HG02798 (cell line): ENCODE measurements around the gene SPATA2L.

Source experiments
- ATAC-seq: cut with Tn5 transposase; IDR thresholded peaks from one replicate; pipeline ENCODE4 v1.9.1; 2021; ENCODE audit warnings: mild to moderate bottlenecking; ENCODE audit not compliant: unreplicated experiment, poor library complexity

Gene SPATA2L

GRCh38 chr16:89661215-89661614 lies 40.3 kb downstream of the SPATA2L start:
- ATAC-seq: no peak

DNA sequence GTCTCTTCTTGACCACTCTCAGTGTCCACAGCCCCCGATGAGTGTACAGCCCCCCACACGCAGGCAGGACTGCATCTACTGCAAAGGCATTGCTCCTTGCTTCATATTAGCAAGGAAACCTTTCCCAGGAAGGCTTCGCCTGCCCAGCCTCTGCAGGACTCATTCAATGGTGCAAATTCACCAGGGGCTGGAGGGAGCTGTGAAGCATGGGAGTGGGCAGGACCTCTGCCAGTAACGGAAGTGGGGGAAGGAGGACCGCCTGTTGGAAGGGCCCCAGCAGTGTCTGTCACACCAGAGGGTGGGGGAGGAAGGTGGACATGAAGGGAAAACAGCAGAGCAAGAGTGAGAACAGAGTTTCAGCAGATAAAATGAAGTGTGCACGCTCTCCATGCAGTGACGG lies 41.4 kb downstream of the SPATA2L start:
- ATAC-seq: no peak

DNA sequence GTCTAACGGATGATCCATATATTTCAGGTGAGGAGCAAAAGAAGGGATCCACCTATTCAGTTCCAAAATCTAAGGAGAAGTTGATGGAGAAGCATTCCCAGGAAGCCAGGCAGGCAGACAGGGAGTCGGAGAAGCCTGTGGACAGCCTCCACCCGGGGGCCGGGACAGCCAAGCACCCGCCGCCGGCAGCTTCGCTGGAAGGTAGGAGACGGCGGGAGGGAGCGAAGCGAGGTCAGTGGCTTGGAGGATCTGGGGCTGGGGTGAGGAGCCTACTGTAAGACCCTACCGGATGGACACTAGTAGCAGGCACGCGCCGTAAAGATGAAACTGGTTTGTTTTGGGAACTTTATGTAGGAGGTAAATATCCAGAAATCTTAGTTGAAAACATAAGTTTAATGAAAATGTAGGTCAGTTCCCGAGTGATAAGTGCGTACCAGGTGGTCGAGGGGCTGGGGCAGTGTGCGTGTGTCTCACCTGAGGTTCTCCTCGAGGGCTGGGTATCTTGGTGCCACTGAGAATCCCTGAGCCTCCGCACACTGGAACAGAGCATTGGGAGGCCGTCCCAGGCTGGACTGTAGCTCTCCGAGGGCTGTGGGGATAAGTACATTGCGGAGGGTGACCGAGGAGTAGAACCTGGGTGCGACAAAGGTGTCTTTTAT lies 43.2 kb downstream of the SPATA2L start:
- ATAC-seq: no peak

GRCh38 chr16:89657442-89658220 lies 43.9 kb downstream of the SPATA2L start, which contains the start of the genes CHMP1A and SPATA33:
Gene CHMP1A (minus strand): TSS chr16:89657708. CDS start chr16:89657588, 120 bp downstream.
Gene SPATA33 (plus strand): TSS chr16:89657836. CDS start chr16:89657912, 76 bp downstream.
- ATAC-seq: peak; percentile 94

DNA sequence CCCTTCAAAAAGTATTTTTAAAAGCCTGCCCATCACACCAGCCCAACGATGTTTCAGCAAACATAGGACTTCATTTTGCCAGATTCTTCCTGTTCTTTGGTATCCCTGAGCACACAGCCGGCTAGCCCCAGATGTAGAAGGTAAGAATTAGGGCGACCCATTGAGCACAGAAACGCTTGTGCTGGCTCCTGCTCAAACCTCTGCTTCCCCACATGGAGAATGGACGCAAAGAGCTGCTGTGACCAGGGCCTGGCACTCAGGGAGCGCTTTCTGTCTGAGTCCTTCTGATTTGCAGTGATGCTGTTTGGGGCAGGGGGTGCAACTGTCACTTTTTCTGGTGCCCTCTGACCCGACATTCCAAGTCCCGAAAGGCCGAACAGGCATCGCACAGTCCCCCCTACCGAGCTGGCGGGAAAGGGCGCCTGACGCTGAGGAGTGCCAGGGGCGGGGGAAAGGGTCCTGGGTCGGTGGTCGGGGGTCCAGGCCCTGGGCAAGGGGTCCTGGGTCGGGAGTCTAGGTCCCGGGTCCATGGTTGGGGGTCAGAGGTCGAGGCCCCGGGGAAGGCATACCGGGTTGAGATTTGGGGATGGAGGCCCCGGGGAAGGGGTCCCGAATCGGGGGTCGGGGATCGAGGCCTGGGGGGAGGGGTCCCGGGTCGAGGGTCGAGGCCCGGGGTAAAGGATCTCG lies 44.9 kb downstream of the SPATA2L start:
- ATAC-seq: no peak

DNA sequence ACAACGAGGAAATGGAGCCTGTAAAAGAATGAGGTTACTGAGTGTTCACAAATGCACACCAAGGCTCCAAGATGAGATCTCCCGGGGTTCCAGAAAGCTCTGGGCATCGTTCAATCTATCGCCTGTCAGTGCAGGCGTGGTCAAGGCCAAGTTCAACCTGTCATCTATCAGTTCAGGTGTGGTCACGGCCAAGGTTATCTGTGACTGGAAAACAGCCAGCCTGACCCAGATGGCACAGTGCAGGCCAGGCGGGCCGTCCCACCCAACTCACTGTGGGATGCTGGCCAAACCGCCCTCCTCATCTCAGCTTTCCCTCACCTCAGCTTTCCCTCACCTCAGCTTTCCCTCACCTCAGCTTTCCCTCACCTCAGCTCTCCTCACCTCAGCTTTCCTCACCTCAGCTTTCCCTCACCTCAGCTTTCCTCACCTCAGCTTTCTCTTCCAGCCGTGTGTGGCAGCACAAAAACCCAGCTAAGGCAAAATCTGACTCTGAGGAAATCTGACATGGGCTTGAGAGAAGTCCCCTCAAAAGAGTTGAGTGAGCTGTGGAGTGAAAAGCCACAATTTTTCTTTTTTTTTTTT lies 46.4 kb downstream of the SPATA2L start:
- ATAC-seq: no peak

DNA sequence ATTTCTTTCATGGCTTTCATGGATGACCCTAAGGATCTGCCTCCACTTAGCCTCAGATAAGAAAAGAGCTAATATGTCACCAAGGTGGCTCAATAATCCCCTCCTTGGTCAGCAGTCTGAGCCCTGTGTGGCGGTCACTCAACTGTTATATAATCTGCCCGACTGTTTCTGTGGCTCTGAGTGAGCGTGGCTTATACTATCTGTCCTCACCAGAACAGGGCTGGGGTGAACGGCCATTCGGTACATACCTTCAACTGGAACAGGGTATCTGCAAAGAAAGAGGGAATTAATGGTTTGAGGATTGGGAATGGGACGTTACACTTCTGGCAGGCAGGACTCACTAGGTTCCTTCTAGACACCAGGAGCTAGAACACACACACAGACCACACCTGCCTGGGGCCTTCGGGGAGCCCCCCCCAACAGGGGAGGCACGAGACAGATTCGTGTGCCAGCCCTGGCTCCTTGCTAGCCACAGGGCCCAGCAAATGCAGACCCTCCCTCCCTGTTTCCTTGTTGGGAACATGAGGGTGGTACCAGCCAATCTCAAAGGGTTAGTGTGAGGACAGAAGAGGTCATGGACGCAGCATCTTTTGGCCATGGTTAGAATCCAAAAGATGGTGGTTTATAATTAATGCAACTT lies 47.7 kb downstream of the SPATA2L start:
- ATAC-seq: no peak

DNA sequence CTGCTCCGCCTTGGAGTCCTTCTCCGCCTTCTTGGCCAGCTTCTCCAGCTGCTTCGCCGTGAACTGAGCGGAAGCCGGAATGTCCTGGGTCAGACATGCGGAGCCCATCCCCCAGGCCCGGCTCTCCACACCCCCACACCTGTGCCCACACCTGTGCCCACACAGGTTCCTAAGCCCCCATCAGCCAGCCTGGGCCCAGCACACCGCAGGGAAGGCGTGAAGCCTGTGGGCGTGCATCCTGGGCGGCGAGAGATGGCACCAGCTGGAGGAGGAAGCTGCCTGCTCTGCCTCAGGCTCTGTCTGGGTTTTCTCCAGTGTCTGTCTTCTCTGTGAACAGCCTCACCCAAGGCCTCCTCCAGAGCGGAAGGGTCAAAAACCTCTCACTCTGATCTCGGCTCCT lies 49.9 kb downstream of the SPATA2L start:
- no peak for ATAC-seq

DNA sequence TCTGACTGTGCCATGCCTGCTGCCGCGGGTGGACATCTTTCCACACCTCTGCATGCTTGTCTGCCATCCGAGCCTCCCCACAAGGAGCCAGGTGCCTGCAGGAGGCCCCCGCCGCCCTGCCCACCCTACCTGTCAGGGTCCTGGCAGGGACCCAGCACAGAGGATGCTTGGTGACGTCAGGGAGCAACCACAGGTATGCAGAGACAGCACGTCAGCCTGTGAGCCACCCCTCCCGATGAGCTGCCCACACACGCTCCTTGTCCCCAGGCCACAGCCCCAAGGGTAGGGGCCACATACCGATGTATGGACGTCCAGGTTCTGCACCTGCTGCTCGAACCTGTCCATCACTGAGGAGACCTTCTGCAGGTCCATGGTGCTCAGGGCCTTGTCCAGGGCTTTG lies 54.6 kb downstream of the SPATA2L start:
- ATAC-seq: no peak
